ENCODE data around the gene USP40.

USP40 gene

DNA sequence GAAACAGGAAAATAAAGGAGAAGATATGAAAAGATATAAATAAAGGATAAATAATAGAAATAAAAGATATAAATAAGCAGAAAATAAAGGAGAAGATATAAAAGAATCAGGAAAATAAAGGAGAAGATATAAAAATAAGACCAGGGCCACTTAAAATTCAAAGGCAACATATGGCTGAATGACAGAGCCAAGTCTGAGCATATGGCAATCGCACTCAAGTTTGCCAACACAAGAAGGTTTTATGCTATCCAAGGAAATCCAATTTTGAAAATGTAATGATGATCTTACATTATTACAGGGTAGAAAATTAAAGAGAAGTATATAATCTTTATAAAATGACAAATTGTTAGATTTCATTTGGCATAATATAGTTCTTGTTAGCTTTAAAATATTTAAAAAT is 33.6 kb downstream of the USP40 start:
- H3K4me3 ChIP-seq = no peak overlapping the region
- DNase-seq (ENCODE audit: low spot score) = no peak
- TF ChIP-seq CTCF (IDR thresholded peaks at IDR 0.05) = no peak
- no peak overlapping the region for H3K27ac ChIP-seq

GRCh38 chr2:233531955-233532354 is 34.6 kb downstream of the USP40 start:
- no peak for DNase-seq (ENCODE audit: low spot score)
- TF ChIP-seq CTCF (IDR thresholded peaks at IDR 0.05) = no peak
- Histone ChIP-seq H3K27ac (no peak overlapping the region), H3K4me3 (no peak overlapping the region)

GRCh38 chr2:233530381-233530780 is 36.2 kb downstream of the USP40 start:
- no peak for TF ChIP-seq CTCF (IDR thresholded peaks at IDR 0.05)
- Histone ChIP-seq H3K27ac (no peak overlapping the region), H3K4me3 (no peak overlapping the region)
- no peak for DNase-seq (ENCODE audit: low spot score)

- Histone ChIP-seq H3K27ac (no peak overlapping the region), H3K4me3 (no peak overlapping the region)
- no peak for TF ChIP-seq CTCF (IDR thresholded peaks at IDR 0.05)
- DNase-seq (ENCODE audit: low spot score) = no peak
Measured at GRCh38 chr2:233528182-233528581, 38.4 kb downstream of the USP40 start.

DNA sequence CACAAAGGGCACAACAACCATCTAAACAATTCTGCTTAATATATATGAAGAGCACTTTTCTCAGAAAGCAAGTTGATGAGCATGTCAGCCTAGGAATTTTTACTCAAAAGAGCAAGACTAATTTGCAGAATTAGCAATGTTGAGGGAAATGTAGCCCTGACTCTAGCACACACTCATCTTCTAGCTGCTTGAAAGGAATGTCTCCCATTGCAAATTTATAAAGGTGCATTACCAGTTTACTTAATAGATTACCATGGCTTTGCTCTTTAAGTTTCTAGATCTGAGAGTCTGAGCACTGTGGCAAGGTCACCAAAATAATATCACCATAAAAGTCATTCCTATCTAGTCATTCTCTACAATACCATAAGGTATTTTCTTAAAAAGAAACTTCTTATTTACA is 40.8 kb downstream of the USP40 start:
- Histone ChIP-seq H3K4me3 (no peak overlapping the region), H3K27ac (no peak overlapping the region)
- DNase-seq (ENCODE audit: low spot score) = no peak
- TF ChIP-seq CTCF (IDR thresholded peaks at IDR 0.05) = no peak

GRCh38 chr2:233519787-233520611 is 46.6 kb downstream of the USP40 start:
- no peak overlapping the region for H3K4me3 ChIP-seq
- H3K27ac ChIP-seq = no peak overlapping the region
- TF ChIP-seq CTCF (IDR thresholded peaks at IDR 0.05) = no peak
- no peak for DNase-seq (ENCODE audit: low spot score)

- H3K4me3 ChIP-seq = no peak overlapping the region
- H3K27ac ChIP-seq = no peak overlapping the region
- no peak for TF ChIP-seq CTCF (IDR thresholded peaks at IDR 0.05)
- DNase-seq (ENCODE audit: low spot score) = no peak
Measured at GRCh38 chr2:233513953-233514655, 52.5 kb downstream of the USP40 start.

Measured in coronary artery (tissue), 2 donors.